ENCODE results near the gene PRKCE.
"Not testable (repeated sequence)": the region's sequence is repeated elsewhere in the genome, so short reads cannot be mapped to it uniquely, and the experiment has no call there.

The PRKCE gene

DNA sequence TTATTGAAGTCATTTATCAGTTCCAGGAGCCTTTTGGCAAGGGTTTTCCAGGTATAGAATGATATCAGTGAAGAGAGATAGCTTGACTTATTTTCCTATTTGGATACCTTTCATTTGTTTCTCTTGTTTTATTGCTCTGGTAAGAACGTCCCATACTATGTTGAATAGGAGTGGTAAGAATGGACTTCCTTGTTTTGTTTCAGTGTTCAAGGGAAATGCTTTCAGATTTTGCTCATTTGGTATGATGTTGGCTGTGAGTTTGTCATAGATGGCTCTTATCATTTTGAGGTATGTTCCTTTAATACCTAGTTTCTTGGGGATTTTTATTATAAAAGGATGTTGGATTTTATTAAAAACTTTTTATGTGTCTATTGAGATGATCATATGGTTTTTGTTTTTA is 558.6 kb downstream of the PRKCE start:
- Histone ChIP-seq H3K27me3 (ENCODE audit: insufficient read depth, low read length) (no peaks in the 10 kb centered on the region), H3K36me3 (ENCODE audit: insufficient read depth, low read length) (no peaks in the 10 kb centered on the region), H3K4me1 (ENCODE audit: insufficient read depth, low read length) (peaks cover 6% of the 10 kb centered on the region; the same call in 1 of the 2 replicates), H3K9me3 (ENCODE audit: insufficient read depth, low read depth, low read length) (peaks cover 15% of the 10 kb centered on the region), H3K4me3 (ENCODE audit: low read length) (no peak overlapping the region), H3K9ac (ENCODE audit: low read depth, low read length) (no peak overlapping the region), H3K27ac (ENCODE audit: low read depth, low read length) (no peak overlapping the region)
- WGBS = 93% methylated on average over 1 of the region's 1 CpG

DNA sequence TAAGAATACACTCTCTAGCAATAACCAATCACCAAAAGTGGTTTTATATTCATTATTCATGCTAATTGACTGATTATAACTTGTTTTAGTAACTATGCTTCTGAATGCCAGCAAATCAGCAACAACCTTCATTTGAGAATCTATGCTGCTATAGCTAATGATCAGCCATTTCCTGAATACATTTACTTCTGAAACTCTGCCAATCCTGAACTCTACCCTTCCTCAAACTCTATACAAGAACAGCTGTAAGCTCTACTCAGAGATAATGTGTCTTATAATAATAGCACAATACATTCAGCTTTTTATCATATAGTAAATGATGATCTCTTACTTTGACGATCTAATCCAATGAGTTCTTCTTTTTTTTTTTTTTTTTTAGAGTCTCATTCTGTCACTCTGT is 560.0 kb downstream of the PRKCE start:
- Histone ChIP-seq H3K9me3 (ENCODE audit: insufficient read depth, low read depth, low read length) (peaks cover 15% of the 10 kb centered on the region), H3K4me3 (ENCODE audit: low read length) (no peak overlapping the region), H3K9ac (ENCODE audit: low read depth, low read length) (no peak overlapping the region), H3K27me3 (ENCODE audit: insufficient read depth, low read length) (no peaks in the 10 kb centered on the region), H3K36me3 (ENCODE audit: insufficient read depth, low read length) (no peaks in the 10 kb centered on the region), H3K27ac (ENCODE audit: low read depth, low read length) (no peak overlapping the region), H3K4me1 (ENCODE audit: insufficient read depth, low read length) (no peaks in the 10 kb centered on the region)
- no CpG with 5 or more reads among the region's 1 CpG for WGBS

DNA sequence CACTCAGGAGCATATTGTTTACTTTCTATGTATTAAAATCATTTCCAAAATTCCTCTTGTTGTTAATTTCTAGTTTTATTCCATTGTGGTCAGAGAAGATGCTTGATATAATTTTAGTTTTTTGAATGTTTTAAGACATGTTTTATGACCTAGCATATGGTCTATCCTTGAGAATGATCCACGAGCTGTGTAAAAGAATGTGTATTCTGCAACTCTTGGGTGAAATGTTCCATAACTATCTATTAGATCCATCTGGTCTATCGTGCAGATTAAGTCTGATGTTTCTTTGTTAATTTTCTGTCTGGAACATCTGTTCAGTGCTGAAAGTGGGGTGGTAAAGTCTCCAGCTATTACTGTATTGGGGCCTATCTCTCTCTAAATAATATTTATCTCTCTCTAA is 562.4 kb downstream of the PRKCE start:
- H3K4me1 ChIP-seq (ENCODE audit: insufficient read depth, low read length) = no peaks in the 10 kb centered on the region
- no peaks in the 10 kb centered on the region for H3K36me3 ChIP-seq (ENCODE audit: insufficient read depth, low read length)
- H3K9me3 ChIP-seq (ENCODE audit: insufficient read depth, low read depth, low read length) = peaks cover 18% of the 10 kb centered on the region
- H3K9ac ChIP-seq (ENCODE audit: low read depth, low read length) = no peak overlapping the region
- WGBS = 88% methylated on average over 2 of the region's 2 CpGs
- no peaks in the 10 kb centered on the region for H3K27me3 ChIP-seq (ENCODE audit: insufficient read depth, low read length)
- H3K4me3 ChIP-seq (ENCODE audit: low read length) = no peak overlapping the region
- H3K27ac ChIP-seq (ENCODE audit: low read depth, low read length) = no peak overlapping the region

DNA sequence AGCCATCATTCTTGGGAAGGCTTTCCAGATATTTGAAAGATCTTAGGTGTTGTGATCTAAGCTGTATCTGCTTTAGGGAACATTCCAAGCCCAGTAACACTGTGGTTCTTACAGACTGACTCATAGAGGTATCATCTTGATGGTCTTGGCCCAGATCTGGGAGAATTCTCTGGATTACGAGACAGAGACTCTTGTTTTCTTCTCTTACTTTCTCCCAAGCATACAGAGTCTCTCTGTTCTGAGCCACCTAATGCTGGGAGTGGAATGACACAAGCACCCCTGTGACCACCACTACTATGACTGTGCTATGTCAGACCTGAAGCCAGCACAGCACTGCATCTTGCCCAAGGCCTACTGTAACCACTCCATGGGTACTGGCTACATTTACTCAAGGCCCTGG is 564.7 kb downstream of the PRKCE start:
- Histone ChIP-seq H3K4me1 (ENCODE audit: insufficient read depth, low read length) (no peaks in the 10 kb centered on the region), H3K36me3 (ENCODE audit: insufficient read depth, low read length) (no peaks in the 10 kb centered on the region), H3K4me3 (ENCODE audit: low read length) (no peak overlapping the region), H3K9me3 (ENCODE audit: insufficient read depth, low read depth, low read length) (peaks cover 9% of the 10 kb centered on the region), H3K27me3 (ENCODE audit: insufficient read depth, low read length) (no peaks in the 10 kb centered on the region), H3K27ac (ENCODE audit: low read depth, low read length) (no peak overlapping the region), H3K9ac (ENCODE audit: low read depth, low read length) (no peak overlapping the region)
- WGBS = no CpG with 5 or more reads among the region's 1 CpG

DNA sequence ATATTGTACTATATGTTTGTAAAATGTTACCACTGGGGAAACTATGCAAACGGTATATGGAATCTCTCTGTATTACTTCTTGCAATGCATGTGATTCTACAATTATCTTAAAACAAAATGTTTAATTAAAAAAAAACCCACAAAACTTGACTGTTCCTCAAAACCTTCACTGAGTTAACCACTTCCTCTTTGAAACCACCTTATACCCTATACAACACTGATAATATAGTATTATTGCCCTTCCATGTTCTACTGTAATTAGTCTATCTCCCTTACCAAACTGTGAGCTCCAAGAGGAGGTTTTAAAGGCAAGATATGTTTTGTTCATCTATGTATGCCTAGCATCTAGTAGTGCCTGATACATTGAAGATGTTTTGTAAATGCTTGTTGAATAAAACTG is 572.0 kb downstream of the PRKCE start:
- H3K9ac ChIP-seq (ENCODE audit: low read depth, low read length); H3K9me3 ChIP-seq (ENCODE audit: insufficient read depth, low read depth, low read length); H3K4me3 ChIP-seq (ENCODE audit: low read length); H3K27ac ChIP-seq (ENCODE audit: low read depth, low read length); H3K36me3 ChIP-seq (ENCODE audit: insufficient read depth, low read length); H3K27me3 ChIP-seq (ENCODE audit: insufficient read depth, low read length); H3K4me1 ChIP-seq (ENCODE audit: insufficient read depth, low read length): not testable (repeated sequence)
- WGBS = 100% methylated on average over 1 of the region's 1 CpG

DNA sequence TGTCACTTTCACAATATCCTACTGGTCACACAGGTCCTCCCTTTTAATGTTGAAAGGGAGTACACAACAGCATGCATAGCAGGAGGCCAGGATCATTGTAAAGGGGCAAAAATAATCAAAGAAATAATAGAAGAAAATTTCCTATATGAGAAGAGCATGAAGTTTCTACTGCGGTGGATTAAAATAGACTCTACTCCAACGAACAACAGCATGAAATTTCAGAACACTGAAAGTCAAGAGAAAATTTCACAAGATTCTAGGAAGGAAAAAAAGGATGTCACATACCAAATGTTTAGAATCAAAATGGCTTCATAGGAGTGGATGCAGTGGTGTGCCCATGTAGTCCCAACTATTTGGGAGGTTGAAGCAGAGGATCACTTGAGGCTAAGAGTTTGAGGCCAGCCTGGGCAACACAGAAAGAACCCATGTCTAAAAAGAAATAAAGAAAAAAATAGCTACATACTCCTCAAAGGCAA is 573.7 kb downstream of the PRKCE start:
- H3K4me1 ChIP-seq (ENCODE audit: insufficient read depth, low read length) = peaks cover 13% of the 10 kb centered on the region
- WGBS = 90% methylated on average over 2 of the region's 2 CpGs
- H3K36me3 ChIP-seq (ENCODE audit: insufficient read depth, low read length) = no peaks in the 10 kb centered on the region
- H3K9ac ChIP-seq (ENCODE audit: low read depth, low read length) = no peak overlapping the region
- no peak overlapping the region for H3K4me3 ChIP-seq (ENCODE audit: low read length)
- H3K27me3 ChIP-seq (ENCODE audit: insufficient read depth, low read length) = no peaks in the 10 kb centered on the region
- H3K9me3 ChIP-seq (ENCODE audit: insufficient read depth, low read depth, low read length) = no peaks in the 10 kb centered on the region
- no peak overlapping the region for H3K27ac ChIP-seq (ENCODE audit: low read depth, low read length)

DNA sequence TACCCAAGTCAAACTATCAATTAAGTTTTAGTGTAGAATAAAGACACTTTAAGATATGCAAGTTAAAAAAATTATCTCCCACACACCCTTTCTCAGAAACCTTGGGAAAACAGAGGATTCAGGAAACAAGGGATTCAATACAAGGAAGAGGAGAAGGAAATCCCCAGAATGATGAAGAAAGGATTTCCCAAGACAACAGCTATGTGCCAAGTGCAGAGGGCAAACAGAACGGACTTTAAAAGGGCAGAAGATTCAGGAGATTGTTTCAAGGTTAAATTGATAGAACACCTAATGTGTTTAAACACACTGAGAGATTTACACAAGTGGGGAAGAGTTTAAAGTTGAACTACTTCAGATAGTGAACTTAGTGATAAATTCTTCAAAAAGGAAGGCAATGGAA is 574.3 kb downstream of the PRKCE start:
- 77% methylated on average over 1 of the region's 1 CpG for WGBS
- no peaks in the 10 kb centered on the region for H3K36me3 ChIP-seq (ENCODE audit: insufficient read depth, low read length)
- no peaks in the 10 kb centered on the region for H3K27me3 ChIP-seq (ENCODE audit: insufficient read depth, low read length)
- no peaks in the 10 kb centered on the region for H3K9me3 ChIP-seq (ENCODE audit: insufficient read depth, low read depth, low read length)
- no peak overlapping the region for H3K4me3 ChIP-seq (ENCODE audit: low read length)
- no peak overlapping the region for H3K9ac ChIP-seq (ENCODE audit: low read depth, low read length)
- no peak overlapping the region for H3K27ac ChIP-seq (ENCODE audit: low read depth, low read length)
- H3K4me1 ChIP-seq (ENCODE audit: insufficient read depth, low read length) = peaks cover 18% of the 10 kb centered on the region

DNA sequence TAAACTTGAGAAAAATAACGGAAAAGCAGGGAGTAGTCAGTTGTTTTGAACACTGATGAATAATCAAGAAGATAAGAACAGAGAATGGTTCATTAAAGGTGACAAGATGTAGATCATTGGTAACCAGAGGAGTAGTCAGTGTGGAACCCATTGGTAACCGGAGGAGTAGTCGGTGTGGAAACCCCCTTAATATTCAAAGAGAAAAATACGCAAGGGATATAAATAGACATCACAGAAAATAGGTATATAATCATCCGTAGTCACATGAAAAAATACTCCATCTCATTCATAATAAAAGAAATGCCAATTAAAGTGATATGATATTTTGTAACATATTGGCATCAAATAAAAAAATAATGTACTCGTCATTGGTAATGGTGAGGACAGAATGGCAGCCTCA is 575.1 kb downstream of the PRKCE start:
- Histone ChIP-seq H3K4me3 (ENCODE audit: low read length) (no peak overlapping the region), H3K9ac (ENCODE audit: low read depth, low read length) (no peak overlapping the region), H3K9me3 (ENCODE audit: insufficient read depth, low read depth, low read length) (no peaks in the 10 kb centered on the region), H3K27me3 (ENCODE audit: insufficient read depth, low read length) (no peaks in the 10 kb centered on the region), H3K36me3 (ENCODE audit: insufficient read depth, low read length) (no peaks in the 10 kb centered on the region), H3K27ac (ENCODE audit: low read depth, low read length) (no peak overlapping the region), H3K4me1 (ENCODE audit: insufficient read depth, low read length) (peaks cover 18% of the 10 kb centered on the region)
- WGBS = 98% methylated on average over 4 of the region's 6 CpGs

DNA sequence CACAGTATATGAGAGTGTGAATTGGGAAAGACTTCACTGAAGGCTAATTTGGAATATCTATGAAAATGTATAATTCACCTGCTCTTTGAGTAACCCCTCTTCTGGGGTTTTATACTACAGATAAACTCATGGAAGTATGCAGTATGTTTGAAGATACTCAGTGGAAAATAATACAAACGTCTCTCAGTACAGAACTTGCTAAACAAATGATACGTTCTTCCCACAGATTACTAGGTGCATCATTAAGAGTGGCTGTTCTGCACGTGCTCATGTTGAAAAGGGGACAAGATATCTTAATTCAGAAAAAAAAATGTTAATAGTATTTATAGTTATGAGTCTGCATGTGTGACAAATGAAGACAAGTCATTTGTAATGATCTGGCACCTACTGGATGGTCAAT is 575.5 kb downstream of the PRKCE start:
- Histone ChIP-seq H3K9me3 (ENCODE audit: insufficient read depth, low read depth, low read length) (no peaks in the 10 kb centered on the region), H3K27me3 (ENCODE audit: insufficient read depth, low read length) (no peaks in the 10 kb centered on the region), H3K9ac (ENCODE audit: low read depth, low read length) (no peak overlapping the region), H3K36me3 (ENCODE audit: insufficient read depth, low read length) (no peaks in the 10 kb centered on the region), H3K4me3 (ENCODE audit: low read length) (no peak overlapping the region), H3K4me1 (ENCODE audit: insufficient read depth, low read length) (peaks cover 18% of the 10 kb centered on the region), H3K27ac (ENCODE audit: low read depth, low read length) (no peak overlapping the region)
- 96% methylated on average over 3 of the region's 3 CpGs for WGBS

DNA sequence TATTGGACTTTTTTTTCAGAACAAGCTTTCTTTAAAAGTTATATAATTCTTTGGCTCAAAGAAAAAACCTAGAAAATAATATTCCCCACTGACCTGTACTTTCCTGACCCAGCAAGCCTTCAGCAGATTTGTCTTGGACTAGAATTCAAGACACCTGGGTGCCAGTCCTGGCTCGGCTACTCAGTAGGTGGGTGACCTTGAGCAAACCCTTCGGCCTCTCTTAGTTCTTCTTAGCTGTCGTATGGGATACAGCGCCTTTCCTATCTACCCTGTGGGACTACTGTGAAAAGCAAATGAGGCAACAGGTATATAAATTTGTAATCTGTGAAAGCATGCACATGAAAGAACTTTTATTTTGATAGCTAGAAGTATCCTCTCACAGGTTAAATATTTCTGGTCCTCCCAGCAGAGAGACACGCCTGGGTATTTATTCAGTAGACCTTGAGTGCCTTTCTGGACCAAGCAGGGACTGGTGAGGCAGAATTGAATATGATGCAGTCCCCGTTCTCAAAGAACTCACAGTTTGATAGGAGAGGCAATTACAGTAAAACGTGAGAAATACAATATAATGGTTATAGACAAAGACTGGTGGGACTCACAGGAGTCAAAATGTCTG is 576.3 kb downstream of the PRKCE start:
- 96% methylated on average over 7 of the region's 7 CpGs for WGBS
- Histone ChIP-seq H3K27ac (ENCODE audit: low read depth, low read length) (no peak overlapping the region), H3K4me3 (ENCODE audit: low read length) (no peak overlapping the region), H3K9ac (ENCODE audit: low read depth, low read length) (no peak overlapping the region), H3K36me3 (ENCODE audit: insufficient read depth, low read length) (no peaks in the 10 kb centered on the region), H3K27me3 (ENCODE audit: insufficient read depth, low read length) (no peaks in the 10 kb centered on the region), H3K9me3 (ENCODE audit: insufficient read depth, low read depth, low read length) (no peaks in the 10 kb centered on the region), H3K4me1 (ENCODE audit: insufficient read depth, low read length) (peaks cover 18% of the 10 kb centered on the region)

DNA sequence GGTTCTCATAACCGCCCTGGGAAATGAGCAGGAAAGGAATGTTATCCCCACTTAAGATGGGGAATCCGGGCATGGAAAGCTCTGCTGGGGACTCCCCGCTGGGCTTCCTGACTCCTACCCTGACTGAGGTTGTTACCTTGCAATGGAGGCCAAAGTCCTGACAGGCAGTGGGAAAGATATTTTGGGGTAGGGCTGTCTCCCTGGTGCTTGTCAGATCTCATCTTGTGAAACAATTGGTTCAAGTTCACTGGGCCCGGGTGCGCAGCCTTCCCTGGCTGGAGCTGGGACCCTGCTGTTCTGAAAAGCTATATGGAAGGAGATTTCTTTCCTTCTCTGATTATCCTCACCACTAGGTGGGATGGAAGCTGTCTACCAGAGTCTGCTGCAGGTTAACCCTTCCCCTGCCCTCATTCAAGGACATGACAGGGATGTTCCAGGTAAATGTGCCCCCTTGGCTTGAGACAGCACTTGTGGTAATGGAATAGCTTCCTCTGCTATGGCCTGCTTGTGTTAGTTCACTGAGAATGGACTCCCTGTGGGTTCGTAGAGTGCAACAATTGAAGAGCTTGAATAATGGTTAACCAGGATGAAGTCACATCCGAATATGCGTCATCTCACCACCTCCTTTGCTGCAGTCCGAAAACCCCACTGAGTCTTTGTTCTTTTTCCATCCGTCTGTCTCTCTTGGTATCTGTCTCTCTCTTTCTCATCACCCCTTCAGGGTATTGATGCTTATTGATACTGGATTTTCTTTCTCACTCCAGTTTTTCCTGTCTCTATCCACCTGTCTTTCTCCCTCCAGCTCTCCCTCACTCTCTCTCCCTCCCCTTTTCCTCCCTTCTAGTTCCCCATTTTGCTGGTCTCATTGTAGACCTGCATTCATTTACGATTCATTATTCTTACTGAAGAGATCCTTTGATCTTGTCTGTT is 577.9 kb downstream of the PRKCE start:
- H3K27ac ChIP-seq (ENCODE audit: low read depth, low read length) = peak overlapping the region; percentile 84
- H3K9ac ChIP-seq (ENCODE audit: low read depth, low read length) = no peak overlapping the region
- H3K36me3 ChIP-seq (ENCODE audit: insufficient read depth, low read length) = no peaks in the 10 kb centered on the region
- H3K4me1 ChIP-seq (ENCODE audit: insufficient read depth, low read length) = peaks cover 18% of the 10 kb centered on the region
- no peaks in the 10 kb centered on the region for H3K27me3 ChIP-seq (ENCODE audit: insufficient read depth, low read length)
- WGBS = 32% methylated on average over 11 of the region's 11 CpGs
- H3K4me3 ChIP-seq (ENCODE audit: low read length) = no peak overlapping the region
- H3K9me3 ChIP-seq (ENCODE audit: insufficient read depth, low read depth, low read length) = no peaks in the 10 kb centered on the region

All from HUES64 (cell line).